GM23338 (cell line): ENCODE data around the gene BAK1. TPM values are rescaled to one million over a fixed set of nuclear protein-coding genes. Genes with fewer than 3 reads are reported as not detected.
A peak's percentile ranks its signal among the peaks of the same experiment; 100 is the strongest.

Source experiments
- ATAC-seq: fragments of 200-7000 bp; cut with Tn5 transposase; 3 replicates; pipeline ENCODE4 v1.9.1; 2020
- DNase-seq: peaks from one replicate; pipeline ENCODE4 v3.0.0-alpha.2; 2015; ENCODE audit warnings: low spot score
- H2AFZ ChIP-seq: fragments of 200-600 bp; sonication (generic); 2 replicates; pipeline ENCODE4 v1.8.0; 2016; ENCODE audit warnings: antibody characterized with exemption, mild to moderate bottlenecking, moderate library complexity
- H3F3A ChIP-seq: fragments of 200-600 bp; sonication (generic); replicated peaks from 2 replicates; pipeline ENCODE4 v1.8.0; 2017; ENCODE audit warnings: antibody characterized with exemption, mixed run types, low read depth
- H3K27ac ChIP-seq: fragments of 200-600 bp; sonication (generic); 2 replicates; pipeline ENCODE4 v1.6.1; 2016; ENCODE audit warnings: low read depth
- H3K27me3 ChIP-seq: fragments of 200-600 bp; sonication (generic); 2 replicates; pipeline ENCODE4 v1.8.0; 2016; ENCODE audit warnings: mild to moderate bottlenecking, mixed run types, moderate library complexity; ENCODE audit not compliant: insufficient read depth
- H3K36me3 ChIP-seq: fragments of 200-600 bp; sonication (generic); 2 replicates; pipeline ENCODE4 v1.8.0; 2016; ENCODE audit warnings: mild to moderate bottlenecking; ENCODE audit not compliant: insufficient read depth
- H3K4me1 ChIP-seq: fragments of 200-600 bp; sonication (generic); 2 replicates; pipeline ENCODE4 v1.8.0; 2016; ENCODE audit warnings: mild to moderate bottlenecking, moderate library complexity; ENCODE audit not compliant: insufficient read depth
- H3K4me2 ChIP-seq: fragments of 200-600 bp; sonication (generic); 2 replicates; pipeline ENCODE4 v1.7.1; 2017; ENCODE audit warnings: mixed run types
- H3K4me3 ChIP-seq: fragments of 200-600 bp; sonication (generic); 2 replicates; pipeline ENCODE4 v1.6.1; 2016; ENCODE audit warnings: mixed run types
- H3K79me2 ChIP-seq: fragments of 200-600 bp; sonication (generic); replicated peaks from 2 replicates; pipeline ENCODE4 v1.8.0; 2017; ENCODE audit warnings: mild to moderate bottlenecking; ENCODE audit not compliant: insufficient read depth
- H3K9me2 ChIP-seq: fragments of 200-600 bp; sonication (generic); 2 replicates; pipeline ENCODE4 v1.8.0; 2017; ENCODE audit not compliant: insufficient read depth
- H4K20me1 ChIP-seq: fragments of 200-600 bp; sonication (generic); replicated peaks from 2 replicates; pipeline ENCODE4 v1.8.0; 2017; ENCODE audit warnings: mild to moderate bottlenecking; ENCODE audit not compliant: insufficient read depth
- H3K27ac Mint-ChIP-seq: 2 replicates; pipeline ENCODE4 v1.8.0; 2020; ENCODE audit warnings: inconsistent platforms, mild to moderate bottlenecking, moderate library complexity, mixed read lengths
- H3K27me3 Mint-ChIP-seq: 3 replicates; pipeline ENCODE4 v1.8.0; 2022; ENCODE audit warnings: low read depth, mild to moderate bottlenecking, moderate library complexity, mixed read lengths, inconsistent platforms; ENCODE audit not compliant: insufficient read depth, poor library complexity
- H3K36me3 Mint-ChIP-seq: 3 replicates; pipeline ENCODE4 v1.8.0; 2021; ENCODE audit warnings: low read depth, mild to moderate bottlenecking, inconsistent platforms, moderate library complexity, mixed read lengths
- H3K4me1 Mint-ChIP-seq: 3 replicates; pipeline ENCODE4 v1.8.0; 2020; ENCODE audit warnings: mild to moderate bottlenecking, inconsistent platforms, mixed read lengths
- H3K4me3 Mint-ChIP-seq: 3 replicates; pipeline ENCODE4 v1.8.0; 2021; ENCODE audit warnings: moderate library complexity, mild to moderate bottlenecking, inconsistent platforms, mixed read lengths
- H3K9me3 Mint-ChIP-seq: 3 replicates; pipeline ENCODE4 v1.8.0; 2020; ENCODE audit warnings: moderate library complexity, mild to moderate bottlenecking, inconsistent platforms, mixed read lengths
- EZH2 ChIP-seq: fragments of 200-600 bp; sonication (generic); IDR thresholded peaks from one replicate; pipeline ENCODE4 v1.8.0; 2017; ENCODE audit warnings: antibody characterized with exemption, mild to moderate bottlenecking, low read depth; ENCODE audit not compliant: unreplicated experiment
- ZNF331 ChIP-seq: fragments of 250-450 bp; sonication (Bioruptor Pico); IDR thresholded peaks from 2 replicates; pipeline ENCODE4 v1.5.0; 2020; ENCODE audit warnings: low read depth, mild to moderate bottlenecking, moderate library complexity
- polyA plus RNA-seq: library from polyadenylated mRNA; unstranded; fragments of >200 nt; fragmentation: Nextera tagmentation; extraction: Ambion mirVana; gene quantifications from 2 replicates; pipeline ENCODE4 v1.2.1, GENCODE V29; 2016
- total RNA-seq: library from RNA; depleted of rRNA; stranded (reverse); fragments of >200 nt; shearing (Covaris generic); gene quantifications from 2 replicates; pipeline ENCODE4 v1.2.3, GENCODE V29; 2014
- TF ChIP-seq, protein P1 (sequence below): fragments of 250-450 bp; sonication (Bioruptor Pico); IDR thresholded peaks from 2 replicates; pipeline ENCODE4 v1.5.0; 2020; ENCODE audit warnings: mild to moderate bottlenecking, moderate library complexity

The BAK1 gene
- total and polyA plus RNA-seq, 2 experiments from 2014 or later: 22.2 to 45.0 TPM

DNA sequence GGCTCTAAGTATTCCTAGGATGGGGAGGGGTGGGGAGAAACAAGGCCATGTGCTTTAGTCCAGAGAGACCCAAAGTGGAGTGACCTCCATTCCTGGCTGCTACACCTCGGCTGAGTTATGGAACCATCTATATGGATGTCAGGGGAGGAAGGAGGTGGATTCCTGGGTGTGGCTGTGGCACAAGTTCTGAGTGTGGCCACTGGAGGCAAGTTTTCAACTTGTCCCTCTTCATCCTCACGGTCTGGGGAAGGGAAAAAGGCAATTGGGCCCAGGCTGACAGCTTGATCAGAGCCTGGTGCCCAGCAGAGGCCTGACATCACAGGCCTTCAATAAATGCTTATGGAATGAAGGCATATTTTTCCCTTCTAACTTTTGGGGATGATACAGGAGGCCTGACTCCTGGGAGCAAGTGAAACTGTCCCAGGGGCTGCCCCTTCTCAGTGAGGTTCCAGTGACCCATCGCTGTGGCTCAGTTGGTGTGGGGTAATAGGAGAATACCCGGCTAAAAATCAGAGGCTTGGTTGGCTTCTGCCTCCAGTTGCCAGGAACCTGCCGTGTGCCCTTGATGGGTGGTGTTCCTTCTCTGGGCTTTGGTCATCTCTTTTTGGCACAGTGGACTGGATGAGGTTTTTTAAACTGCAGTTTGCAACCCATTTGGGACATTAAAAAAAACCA lies 39.2 kb upstream of the BAK1 start:
- peaks cover 25% of the 10 kb centered on the region for H3K4me1 ChIP-seq

More for the DNA sequence above, 39.2 kb upstream of the BAK1 start:
- no peaks in the 10 kb centered on the region for H3K9me2 ChIP-seq
- no peak overlapping the region for H3K27ac ChIP-seq
- peak overlapping the region; percentile 97; the same call in 1 of the 2 replicates for H2AFZ ChIP-seq
- peaks cover 4% of the 10 kb centered on the region; the same call in 1 of the 2 replicates for H3F3A ChIP-seq
- H3K4me3 ChIP-seq: peak overlapping the region; percentile 91
- peaks cover 34% of the 10 kb centered on the region for H3K27me3 ChIP-seq
- TF ChIP-seq ZNF331 (CRISPR knock-in tag): no peak
- no peak for TF ChIP-seq EZH2
- TF ChIP-seq, protein P1, sequence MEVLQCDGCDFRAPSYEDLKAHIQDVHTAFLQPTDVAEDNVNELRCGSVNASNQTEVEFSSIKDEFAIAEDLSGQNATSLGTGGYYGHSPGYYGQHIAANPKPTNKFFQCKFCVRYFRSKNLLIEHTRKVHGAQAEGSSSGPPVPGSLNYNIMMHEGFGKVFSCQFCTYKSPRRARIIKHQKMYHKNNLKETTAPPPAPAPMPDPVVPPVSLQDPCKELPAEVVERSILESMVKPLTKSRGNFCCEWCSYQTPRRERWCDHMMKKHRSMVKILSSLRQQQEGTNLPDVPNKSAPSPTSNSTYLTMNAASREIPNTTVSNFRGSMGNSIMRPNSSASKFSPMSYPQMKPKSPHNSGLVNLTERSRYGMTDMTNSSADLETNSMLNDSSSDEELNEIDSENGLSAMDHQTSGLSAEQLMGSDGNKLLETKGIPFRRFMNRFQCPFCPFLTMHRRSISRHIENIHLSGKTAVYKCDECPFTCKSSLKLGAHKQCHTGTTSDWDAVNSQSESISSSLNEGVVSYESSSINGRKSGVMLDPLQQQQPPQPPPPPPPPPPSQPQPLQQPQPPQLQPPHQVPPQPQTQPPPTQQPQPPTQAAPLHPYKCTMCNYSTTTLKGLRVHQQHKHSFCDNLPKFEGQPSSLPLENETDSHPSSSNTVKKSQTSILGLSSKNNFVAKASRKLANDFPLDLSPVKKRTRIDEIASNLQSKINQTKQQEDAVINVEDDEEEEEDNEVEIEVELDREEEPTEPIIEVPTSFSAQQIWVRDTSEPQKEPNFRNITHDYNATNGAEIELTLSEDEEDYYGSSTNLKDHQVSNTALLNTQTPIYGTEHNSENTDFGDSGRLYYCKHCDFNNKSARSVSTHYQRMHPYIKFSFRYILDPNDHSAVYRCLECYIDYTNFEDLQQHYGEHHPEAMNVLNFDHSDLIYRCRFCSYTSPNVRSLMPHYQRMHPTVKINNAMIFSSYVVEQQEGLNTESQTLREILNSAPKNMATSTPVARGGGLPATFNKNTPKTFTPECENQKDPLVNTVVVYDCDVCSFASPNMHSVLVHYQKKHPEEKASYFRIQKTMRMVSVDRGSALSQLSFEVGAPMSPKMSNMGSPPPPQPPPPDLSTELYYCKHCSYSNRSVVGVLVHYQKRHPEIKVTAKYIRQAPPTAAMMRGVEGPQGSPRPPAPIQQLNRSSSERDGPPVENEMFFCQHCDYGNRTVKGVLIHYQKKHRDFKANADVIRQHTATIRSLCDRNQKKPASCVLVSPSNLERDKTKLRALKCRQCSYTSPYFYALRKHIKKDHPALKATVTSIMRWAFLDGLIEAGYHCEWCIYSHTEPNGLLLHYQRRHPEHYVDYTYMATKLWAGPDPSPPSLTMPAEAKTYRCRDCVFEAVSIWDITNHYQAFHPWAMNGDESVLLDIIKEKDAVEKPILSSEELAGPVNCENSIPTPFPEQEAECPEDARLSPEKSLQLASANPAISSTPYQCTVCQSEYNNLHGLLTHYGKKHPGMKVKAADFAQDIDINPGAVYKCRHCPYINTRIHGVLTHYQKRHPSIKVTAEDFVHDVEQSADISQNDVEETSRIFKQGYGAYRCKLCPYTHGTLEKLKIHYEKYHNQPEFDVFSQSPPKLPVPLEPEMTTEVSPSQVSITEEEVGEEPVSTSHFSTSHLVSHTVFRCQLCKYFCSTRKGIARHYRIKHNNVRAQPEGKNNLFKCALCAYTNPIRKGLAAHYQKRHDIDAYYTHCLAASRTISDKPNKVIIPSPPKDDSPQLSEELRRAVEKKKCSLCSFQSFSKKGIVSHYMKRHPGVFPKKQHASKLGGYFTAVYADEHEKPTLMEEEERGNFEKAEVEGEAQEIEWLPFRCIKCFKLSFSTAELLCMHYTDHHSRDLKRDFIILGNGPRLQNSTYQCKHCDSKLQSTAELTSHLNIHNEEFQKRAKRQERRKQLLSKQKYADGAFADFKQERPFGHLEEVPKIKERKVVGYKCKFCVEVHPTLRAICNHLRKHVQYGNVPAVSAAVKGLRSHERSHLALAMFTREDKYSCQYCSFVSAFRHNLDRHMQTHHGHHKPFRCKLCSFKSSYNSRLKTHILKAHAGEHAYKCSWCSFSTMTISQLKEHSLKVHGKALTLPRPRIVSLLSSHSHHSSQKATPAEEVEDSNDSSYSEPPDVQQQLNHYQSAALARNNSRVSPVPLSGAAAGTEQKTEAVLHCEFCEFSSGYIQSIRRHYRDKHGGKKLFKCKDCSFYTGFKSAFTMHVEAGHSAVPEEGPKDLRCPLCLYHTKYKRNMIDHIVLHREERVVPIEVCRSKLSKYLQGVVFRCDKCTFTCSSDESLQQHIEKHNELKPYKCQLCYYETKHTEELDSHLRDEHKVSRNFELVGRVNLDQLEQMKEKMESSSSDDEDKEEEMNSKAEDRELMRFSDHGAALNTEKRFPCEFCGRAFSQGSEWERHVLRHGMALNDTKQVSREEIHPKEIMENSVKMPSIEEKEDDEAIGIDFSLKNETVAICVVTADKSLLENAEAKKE (CRISPR knock-in tag): no peak
- peaks cover 3% of the 10 kb centered on the region; the same call in 1 of the 2 replicates for H4K20me1 ChIP-seq
- Mint-ChIP-seq H3K4me1 (peaks cover 35% of the 10 kb centered on the region), H3K4me3 (peak overlapping the region; percentile 90; the same call in 2 of the 3 replicates), H3K36me3 (peaks cover 4% of the 10 kb centered on the region; the same call in 2 of the 3 replicates), H3K9me3 (no peaks in the 10 kb centered on the region), H3K27ac (no peak overlapping the region), H3K27me3 (peaks cover 21% of the 10 kb centered on the region)
- peaks cover 24% of the 10 kb centered on the region; the same call in 1 of the 2 replicates for H3K79me2 ChIP-seq
- DNase-seq: no peak
- H3K4me2 ChIP-seq: peak overlapping the region; percentile 99
- ATAC-seq: no peak
- H3K36me3 ChIP-seq: 0 out of 2 replicates have a peak, but pooled peaks cover 5% of the 10 kb centered on the region
